Measurements from ENCODE around the gene ZNF189. TPM values are rescaled to one million over a fixed set of nuclear protein-coding genes. Genes with fewer than 3 reads are reported as not detected.
"Not testable (repeated sequence)": the region's sequence is repeated elsewhere in the genome, so short reads cannot be mapped to it uniquely, and the experiment has no call there.

Gene ZNF189
- total RNA-seq, 1 donor from 2014 or later, result 17.3 TPM

- no peak overlapping the region for H3K4me3 Mint-ChIP-seq (ENCODE audit: unreplicated experiment)
- H3K27me3 Mint-ChIP-seq (ENCODE audit: unreplicated experiment), result peaks cover 7% of the 10 kb centered on the region
- TF ChIP-seq, protein P1, sequence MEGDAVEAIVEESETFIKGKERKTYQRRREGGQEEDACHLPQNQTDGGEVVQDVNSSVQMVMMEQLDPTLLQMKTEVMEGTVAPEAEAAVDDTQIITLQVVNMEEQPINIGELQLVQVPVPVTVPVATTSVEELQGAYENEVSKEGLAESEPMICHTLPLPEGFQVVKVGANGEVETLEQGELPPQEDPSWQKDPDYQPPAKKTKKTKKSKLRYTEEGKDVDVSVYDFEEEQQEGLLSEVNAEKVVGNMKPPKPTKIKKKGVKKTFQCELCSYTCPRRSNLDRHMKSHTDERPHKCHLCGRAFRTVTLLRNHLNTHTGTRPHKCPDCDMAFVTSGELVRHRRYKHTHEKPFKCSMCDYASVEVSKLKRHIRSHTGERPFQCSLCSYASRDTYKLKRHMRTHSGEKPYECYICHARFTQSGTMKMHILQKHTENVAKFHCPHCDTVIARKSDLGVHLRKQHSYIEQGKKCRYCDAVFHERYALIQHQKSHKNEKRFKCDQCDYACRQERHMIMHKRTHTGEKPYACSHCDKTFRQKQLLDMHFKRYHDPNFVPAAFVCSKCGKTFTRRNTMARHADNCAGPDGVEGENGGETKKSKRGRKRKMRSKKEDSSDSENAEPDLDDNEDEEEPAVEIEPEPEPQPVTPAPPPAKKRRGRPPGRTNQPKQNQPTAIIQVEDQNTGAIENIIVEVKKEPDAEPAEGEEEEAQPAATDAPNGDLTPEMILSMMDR (IDR thresholded peaks at IDR 0.05), result no peak
- H3K36me3 Mint-ChIP-seq (ENCODE audit: unreplicated experiment), result no peaks in the 10 kb centered on the region
- DNase-seq (ENCODE audit: extremely low spot score, unreplicated experiment), result no peak
- H3K4me1 Mint-ChIP-seq (ENCODE audit: unreplicated experiment), result no peaks in the 10 kb centered on the region
- H3K27ac Mint-ChIP-seq (ENCODE audit: unreplicated experiment), result no peak overlapping the region
- no peaks in the 10 kb centered on the region for H3K9me3 Mint-ChIP-seq (ENCODE audit: unreplicated experiment)
These were observed 22.4 kb upstream of the ZNF189 start for GRCh38 chr9:101376111-101376848.

- TF ChIP-seq, protein P1 (IDR thresholded peaks at IDR 0.05), result no peak
- Mint-ChIP-seq H3K4me3 (ENCODE audit: unreplicated experiment) (no peak overlapping the region), H3K4me1 (ENCODE audit: unreplicated experiment) (no peaks in the 10 kb centered on the region), H3K27me3 (ENCODE audit: unreplicated experiment) (no peaks in the 10 kb centered on the region), H3K36me3 (ENCODE audit: unreplicated experiment) (peaks cover 5% of the 10 kb centered on the region), H3K27ac (ENCODE audit: unreplicated experiment) (no peak overlapping the region), H3K9me3 (ENCODE audit: unreplicated experiment) (peaks cover 7% of the 10 kb centered on the region)
- no peak for DNase-seq (ENCODE audit: extremely low spot score, unreplicated experiment)
These were observed 18.4 kb upstream of the ZNF189 start for GRCh38 chr9:101380295-101380694.

DNA sequence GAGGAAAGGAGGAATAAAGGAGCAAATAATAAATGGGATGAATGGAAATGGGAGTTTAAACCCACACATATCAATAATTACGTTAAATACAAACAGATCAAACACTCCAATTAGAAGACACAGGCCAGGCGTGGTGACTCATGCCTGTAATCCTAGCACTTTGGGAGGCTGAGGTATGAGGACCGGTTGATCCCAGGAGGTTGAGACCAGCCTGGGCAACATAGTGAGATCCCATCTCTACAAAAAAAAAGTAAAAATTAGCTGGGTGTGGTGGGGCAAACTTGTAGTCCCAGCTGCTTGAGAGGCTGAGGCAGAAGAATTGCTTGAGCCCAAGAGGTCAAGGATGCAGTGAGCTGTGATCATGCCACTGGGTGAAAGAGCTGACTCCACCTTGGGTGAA is 17.5 kb upstream of the ZNF189 start:
- TF ChIP-seq, protein P1 (IDR thresholded peaks at IDR 0.05), result no peak
- Mint-ChIP-seq H3K27me3 (ENCODE audit: unreplicated experiment) (no peaks in the 10 kb centered on the region), H3K9me3 (ENCODE audit: unreplicated experiment) (peaks cover 13% of the 10 kb centered on the region), H3K36me3 (ENCODE audit: unreplicated experiment) (peaks cover 10% of the 10 kb centered on the region), H3K4me1 (ENCODE audit: unreplicated experiment) (no peaks in the 10 kb centered on the region), H3K4me3 (ENCODE audit: unreplicated experiment) (no peak overlapping the region), H3K27ac (ENCODE audit: unreplicated experiment) (no peak overlapping the region)
- DNase-seq (ENCODE audit: extremely low spot score, unreplicated experiment), result no peak

DNA sequence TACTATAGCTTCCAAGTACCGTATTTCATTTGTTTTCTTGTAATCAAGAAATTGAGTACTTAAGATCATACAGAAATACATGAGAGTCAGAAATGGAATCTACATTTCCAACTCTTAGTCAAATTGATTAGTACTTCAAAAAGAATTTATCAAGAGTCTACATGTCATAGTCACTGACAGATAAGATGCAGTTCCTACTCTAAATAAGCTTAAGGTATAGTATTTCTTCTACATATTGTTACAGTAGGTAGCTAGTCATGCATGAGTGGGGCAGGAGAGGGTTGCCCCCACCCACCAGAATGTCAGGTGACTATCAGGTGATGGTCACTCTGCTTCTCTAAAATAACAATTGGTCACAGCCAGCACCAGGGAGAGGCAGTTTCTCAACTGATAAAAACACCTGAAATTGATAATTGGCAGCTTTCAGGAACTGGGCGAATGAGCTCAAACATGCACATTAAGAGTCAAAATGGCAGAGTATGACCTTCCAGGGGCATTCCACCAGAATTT is 16.8 kb upstream of the ZNF189 start:
- peaks cover 15% of the 10 kb centered on the region for H3K9me3 Mint-ChIP-seq (ENCODE audit: unreplicated experiment)
- H3K27ac Mint-ChIP-seq (ENCODE audit: unreplicated experiment), result no peak overlapping the region
- no peaks in the 10 kb centered on the region for H3K4me1 Mint-ChIP-seq (ENCODE audit: unreplicated experiment)
- no peak for DNase-seq (ENCODE audit: extremely low spot score, unreplicated experiment)
- no peaks in the 10 kb centered on the region for H3K27me3 Mint-ChIP-seq (ENCODE audit: unreplicated experiment)
- peaks cover 12% of the 10 kb centered on the region for H3K36me3 Mint-ChIP-seq (ENCODE audit: unreplicated experiment)
- TF ChIP-seq, protein P1 (IDR thresholded peaks at IDR 0.05), result no peak
- no peak overlapping the region for H3K4me3 Mint-ChIP-seq (ENCODE audit: unreplicated experiment)

- H3K27ac Mint-ChIP-seq (ENCODE audit: unreplicated experiment), result no peak overlapping the region
- H3K27me3 Mint-ChIP-seq (ENCODE audit: unreplicated experiment), result no peaks in the 10 kb centered on the region
- H3K4me3 Mint-ChIP-seq (ENCODE audit: unreplicated experiment), result no peak overlapping the region
- no peaks in the 10 kb centered on the region for H3K4me1 Mint-ChIP-seq (ENCODE audit: unreplicated experiment)
- TF ChIP-seq, protein P1 (IDR thresholded peaks at IDR 0.05), result no peak
- no peak for DNase-seq (ENCODE audit: extremely low spot score, unreplicated experiment)
- peaks cover 15% of the 10 kb centered on the region for H3K9me3 Mint-ChIP-seq (ENCODE audit: unreplicated experiment)
- H3K36me3 Mint-ChIP-seq (ENCODE audit: unreplicated experiment), result peaks cover 12% of the 10 kb centered on the region
These were observed 15.3 kb upstream of the ZNF189 start for GRCh38 chr9:101383361-101383760.

DNA sequence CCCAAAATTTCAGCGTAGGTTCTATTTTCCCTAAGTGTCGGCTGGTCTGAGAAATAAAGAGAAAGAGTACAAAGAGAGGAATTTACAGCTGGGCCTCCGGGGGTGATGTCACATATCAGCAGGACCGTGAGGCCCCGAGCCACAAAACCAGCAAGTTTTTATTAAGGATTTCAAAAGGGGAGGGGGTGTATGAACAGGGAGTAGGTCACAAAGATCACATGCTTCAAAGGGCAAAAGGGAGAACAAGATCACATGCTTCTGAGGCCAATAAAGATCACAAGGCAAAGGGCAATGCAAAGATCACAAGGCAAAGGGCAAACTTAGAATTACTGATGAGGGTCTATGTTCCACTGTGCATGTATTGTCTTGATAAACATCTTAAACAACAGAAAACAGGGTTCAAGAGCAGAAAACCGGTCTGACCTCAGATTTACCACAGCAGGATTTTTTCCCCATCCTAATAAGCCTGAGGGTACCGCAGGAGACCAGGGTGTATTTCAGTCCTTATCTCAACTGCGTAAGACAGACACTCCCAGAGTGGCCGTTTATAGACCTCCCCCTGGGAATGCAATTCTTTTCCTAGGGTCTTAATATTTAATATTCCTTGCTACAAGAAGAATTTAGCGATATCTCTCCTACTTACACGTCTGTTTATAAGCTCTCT is 13.6 kb upstream of the ZNF189 start, which contains the start of gene BAAT:
Gene BAAT, minus strand, starts transcription at position 134 of the 664 bp plus-strand sequence. CDS start 13,602 bp downstream, outside the sequence.
- Mint-ChIP-seq H3K36me3 (ENCODE audit: unreplicated experiment) (peaks cover 17% of the 10 kb centered on the region), H3K9me3 (ENCODE audit: unreplicated experiment) (peaks cover 15% of the 10 kb centered on the region)
- not testable (repeated sequence) for H3K27ac Mint-ChIP-seq (ENCODE audit: unreplicated experiment); H3K4me1 Mint-ChIP-seq (ENCODE audit: unreplicated experiment); H3K4me3 Mint-ChIP-seq (ENCODE audit: unreplicated experiment); DNase-seq (ENCODE audit: extremely low spot score, unreplicated experiment); H3K27me3 Mint-ChIP-seq (ENCODE audit: unreplicated experiment)
